Measurements from ENCODE around the gene LBX1.

LBX1 gene

GRCh38 chr10:101222683-101223273 lies 6.5 kb downstream of the LBX1 start:
- Histone ChIP-seq H3K4ac (ENCODE audit: low read depth, low read length) (no peak overlapping the region), H3K23ac (ENCODE audit: low read length) (no peak overlapping the region), H3K4me3 (ENCODE audit: low read depth, low read length) (no peak overlapping the region), H3K18ac (ENCODE audit: low read length) (no peak overlapping the region), H2BK12ac (ENCODE audit: low read length) (no peak overlapping the region), H2BK120ac (ENCODE audit: insufficient read depth, low read length, poor library complexity) (no peak overlapping the region), H4K12ac (ENCODE audit: low read depth, low read length) (no peak overlapping the region), H3K9me3 (ENCODE audit: insufficient read depth, low read depth, low read length) (peaks cover 18% of the 10 kb centered on the region), H3K79me2 (ENCODE audit: control insufficient read depth, insufficient read depth, low read length, poor library complexity) (no peaks in the 10 kb centered on the region), H3K9ac (ENCODE audit: low read length) (no peak overlapping the region), H4K91ac (ENCODE audit: low read depth, low read length) (no peak overlapping the region), H2AFZ (ENCODE audit: insufficient read depth, low read length, poor library complexity) (no peak overlapping the region), H3K27me3 (ENCODE audit: insufficient read depth, low read length) (peaks cover 96% of the 10 kb centered on the region), H3K36me3 (ENCODE audit: control insufficient read depth in 1 of 2, insufficient read depth in 2 of 2, low read length in 2 of 2) (no peaks in the 10 kb centered on the region), H2BK5ac (ENCODE audit: low read depth, low read length, poor library complexity) (no peak overlapping the region), H3K4me2 (ENCODE audit: low read length) (no peak overlapping the region), H3K14ac (ENCODE audit: low read length) (no peak overlapping the region), H4K8ac (ENCODE audit: low read depth, low read length) (no peak overlapping the region), H2AK5ac (ENCODE audit: low read length) (no peak overlapping the region), H3K79me1 (ENCODE audit: low read length) (no peaks in the 10 kb centered on the region), H3K4me1 (ENCODE audit: control insufficient read depth in 1 of 2, insufficient read depth in 2 of 2, low read length in 2 of 2) (peaks cover 0 to 3% of the 10 kb centered on the region in 2 experiments), H3K27ac (ENCODE audit: low read depth, low read length) (no peak overlapping the region)
- DNase-seq: no peak
- WGBS (ENCODE audit: extremely low coverage, insufficient coverage, insufficient read length): no CpG with 5 or more reads among the region's 42 CpGs

GRCh38 chr10:101221963-101222531 lies 7.2 kb downstream of the LBX1 start:
- Histone ChIP-seq H3K36me3 (ENCODE audit: control insufficient read depth in 1 of 2, insufficient read depth in 2 of 2, low read length in 2 of 2) (no peaks in the 10 kb centered on the region), H3K27me3 (ENCODE audit: insufficient read depth, low read length) (peaks cover 95% of the 10 kb centered on the region), H4K8ac (ENCODE audit: low read depth, low read length) (no peak overlapping the region), H3K4me1 (ENCODE audit: control insufficient read depth in 1 of 2, insufficient read depth in 2 of 2, low read length in 2 of 2) (peaks cover 0 to 5% of the 10 kb centered on the region in 2 experiments), H3K4me2 (ENCODE audit: low read length) (no peak overlapping the region), H3K4me3 (ENCODE audit: low read depth, low read length) (no peak overlapping the region), H2AFZ (ENCODE audit: insufficient read depth, low read length, poor library complexity) (no peak overlapping the region), H4K12ac (ENCODE audit: low read depth, low read length) (no peak overlapping the region), H3K23ac (ENCODE audit: low read length) (no peak overlapping the region), H4K91ac (ENCODE audit: low read depth, low read length) (no peak overlapping the region), H3K9ac (ENCODE audit: low read length) (no peak overlapping the region), H2BK5ac (ENCODE audit: low read depth, low read length, poor library complexity) (no peak overlapping the region), H3K18ac (ENCODE audit: low read length) (no peak overlapping the region), H3K27ac (ENCODE audit: low read depth, low read length) (no peak overlapping the region), H3K4ac (ENCODE audit: low read depth, low read length) (no peak overlapping the region), H3K14ac (ENCODE audit: low read length) (no peak overlapping the region), H2BK120ac (ENCODE audit: insufficient read depth, low read length, poor library complexity) (no peak overlapping the region), H3K9me3 (ENCODE audit: insufficient read depth, low read depth, low read length) (peaks cover 18% of the 10 kb centered on the region), H2BK12ac (ENCODE audit: low read length) (no peak overlapping the region), H3K79me2 (ENCODE audit: control insufficient read depth, insufficient read depth, low read length, poor library complexity) (no peaks in the 10 kb centered on the region), H2AK5ac (ENCODE audit: low read length) (no peak overlapping the region), H3K79me1 (ENCODE audit: low read length) (no peaks in the 10 kb centered on the region)
- no peak for DNase-seq
- no CpG with 5 or more reads among the region's 9 CpGs for WGBS (ENCODE audit: extremely low coverage, insufficient coverage, insufficient read length)

DNA sequence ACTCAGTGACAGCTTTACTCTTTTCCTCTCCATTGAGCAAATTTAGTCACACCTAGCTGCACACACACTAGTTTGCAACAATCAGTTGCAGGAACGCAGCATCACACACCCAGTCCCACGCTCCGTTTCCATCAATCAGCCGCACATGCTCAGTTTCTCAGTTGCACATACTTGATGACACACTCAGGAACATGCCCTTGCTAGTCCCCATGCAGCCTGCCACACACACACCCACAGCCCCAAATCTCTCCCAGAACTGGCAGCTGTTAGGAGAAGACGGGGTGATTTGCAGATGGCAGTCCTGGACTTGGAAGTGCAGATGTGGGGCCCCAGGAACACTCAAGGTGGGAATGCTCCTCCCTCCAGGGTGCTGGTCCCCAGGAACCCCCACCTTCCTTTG lies 7.7 kb downstream of the LBX1 start:
- no peak for DNase-seq
- H4K12ac ChIP-seq (ENCODE audit: low read depth, low read length): no peak overlapping the region
- no CpG with 5 or more reads among the region's 5 CpGs for WGBS (ENCODE audit: extremely low coverage, insufficient coverage, insufficient read length)

DNA sequence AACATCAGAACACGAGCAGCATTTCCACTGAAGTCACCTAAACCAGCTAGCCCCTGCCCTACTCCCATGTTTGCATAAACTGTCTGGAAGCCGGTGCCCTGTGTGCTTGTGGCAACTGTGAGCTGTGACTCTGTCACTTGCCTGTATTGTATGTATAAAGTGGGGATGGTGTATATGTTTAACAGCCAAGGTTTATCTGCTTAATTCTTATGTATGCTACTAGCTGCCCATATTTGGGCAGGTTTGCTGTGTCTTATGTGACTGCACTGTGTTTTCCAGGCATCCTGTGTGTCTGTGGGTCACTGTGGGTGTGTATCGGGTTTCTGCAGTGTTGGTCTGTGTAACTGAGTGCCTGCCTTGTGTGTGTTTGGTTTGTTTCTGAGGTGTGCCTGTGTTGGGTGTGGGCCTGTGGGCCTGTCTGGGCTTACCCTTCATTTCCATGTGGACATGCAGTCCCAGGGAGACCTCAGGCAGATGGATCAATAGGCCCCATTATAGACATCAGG lies 9.3 kb downstream of the LBX1 start:
- Histone ChIP-seq H4K12ac (ENCODE audit: low read depth, low read length) (no peak overlapping the region), H3K27ac (ENCODE audit: low read depth, low read length) (no peak overlapping the region), H2BK120ac (ENCODE audit: insufficient read depth, low read length, poor library complexity) (no peak overlapping the region), H3K4me3 (ENCODE audit: low read depth, low read length) (no peak overlapping the region), H3K36me3 (ENCODE audit: control insufficient read depth in 1 of 2, insufficient read depth in 2 of 2, low read length in 2 of 2) (no peaks in the 10 kb centered on the region), H3K79me2 (ENCODE audit: control insufficient read depth, insufficient read depth, low read length, poor library complexity) (no peaks in the 10 kb centered on the region), H3K4me2 (ENCODE audit: low read length) (no peak overlapping the region), H4K91ac (ENCODE audit: low read depth, low read length) (no peak overlapping the region), H3K14ac (ENCODE audit: low read length) (no peak overlapping the region), H4K8ac (ENCODE audit: low read depth, low read length) (no peak overlapping the region), H3K4ac (ENCODE audit: low read depth, low read length) (no peak overlapping the region), H2BK5ac (ENCODE audit: low read depth, low read length, poor library complexity) (no peak overlapping the region), H3K79me1 (ENCODE audit: low read length) (no peaks in the 10 kb centered on the region), H2AK5ac (ENCODE audit: low read length) (no peak overlapping the region), H3K9ac (ENCODE audit: low read length) (no peak overlapping the region), H3K18ac (ENCODE audit: low read length) (no peak overlapping the region), H3K23ac (ENCODE audit: low read length) (no peak overlapping the region), H2AFZ (ENCODE audit: insufficient read depth, low read length, poor library complexity) (no peak overlapping the region), H3K27me3 (ENCODE audit: insufficient read depth, low read length) (peaks cover 95% of the 10 kb centered on the region), H3K9me3 (ENCODE audit: insufficient read depth, low read depth, low read length) (peaks cover 21% of the 10 kb centered on the region), H3K4me1 (ENCODE audit: control insufficient read depth in 1 of 2, insufficient read depth in 2 of 2, low read length in 2 of 2) (peaks cover 2 to 5% of the 10 kb centered on the region in 2 experiments), H2BK12ac (ENCODE audit: low read length) (no peak overlapping the region)
- no peak for DNase-seq
- no CpG with 5 or more reads among the region's 3 CpGs for WGBS (ENCODE audit: extremely low coverage, insufficient coverage, insufficient read length)

More for the DNA sequence above, 7.7 kb downstream of the LBX1 start:
- no peak overlapping the region for H3K14ac ChIP-seq (ENCODE audit: low read length)
- H3K4me1 ChIP-seq (ENCODE audit: control insufficient read depth in 1 of 2, insufficient read depth in 2 of 2, low read length in 2 of 2): peaks cover 0 to 5% of the 10 kb centered on the region in 2 experiments
- no peak overlapping the region for H3K9ac ChIP-seq (ENCODE audit: low read length)
- no peak overlapping the region for H2BK120ac ChIP-seq (ENCODE audit: insufficient read depth, low read length, poor library complexity)
- H3K9me3 ChIP-seq (ENCODE audit: insufficient read depth, low read depth, low read length): peaks cover 18% of the 10 kb centered on the region
- no peaks in the 10 kb centered on the region for H3K79me2 ChIP-seq (ENCODE audit: control insufficient read depth, insufficient read depth, low read length, poor library complexity)
- H3K18ac ChIP-seq (ENCODE audit: low read length): no peak overlapping the region
- no peak overlapping the region for H2AFZ ChIP-seq (ENCODE audit: insufficient read depth, low read length, poor library complexity)
- H3K4ac ChIP-seq (ENCODE audit: low read depth, low read length): no peak overlapping the region
- H3K36me3 ChIP-seq (ENCODE audit: control insufficient read depth in 1 of 2, insufficient read depth in 2 of 2, low read length in 2 of 2): no peaks in the 10 kb centered on the region
- no peak overlapping the region for H3K23ac ChIP-seq (ENCODE audit: low read length)
- H3K79me1 ChIP-seq (ENCODE audit: low read length): no peaks in the 10 kb centered on the region
- no peak overlapping the region for H3K4me3 ChIP-seq (ENCODE audit: low read depth, low read length)
- no peak overlapping the region for H3K4me2 ChIP-seq (ENCODE audit: low read length)
- no peak overlapping the region for H4K91ac ChIP-seq (ENCODE audit: low read depth, low read length)
- no peak overlapping the region for H2AK5ac ChIP-seq (ENCODE audit: low read length)
- no peak overlapping the region for H4K8ac ChIP-seq (ENCODE audit: low read depth, low read length)
- H2BK5ac ChIP-seq (ENCODE audit: low read depth, low read length, poor library complexity): no peak overlapping the region
- H2BK12ac ChIP-seq (ENCODE audit: low read length): no peak overlapping the region
- peaks cover 95% of the 10 kb centered on the region for H3K27me3 ChIP-seq (ENCODE audit: insufficient read depth, low read length)
- H3K27ac ChIP-seq (ENCODE audit: low read depth, low read length): no peak overlapping the region

All from trophoblast cell (in vitro differentiated cells and primary cell).